Vagina (tissue), 2 donors: ENCODE measurements around the gene SPPL2C.

Experiments
- POLR2A ChIP-seq, 2 donors: fragments of 450-650 bp; IDR thresholded peaks; one replicate each; pipeline ENCODE4 v1.6.1; 2017; ENCODE audit warnings: antibody characterized with exemption in 2 of 2, mild to moderate bottlenecking in 2 of 2, moderate library complexity in 2 of 2
- POLR2AphosphoS5 ChIP-seq, 2 donors: sonication (generic); formaldehyde crosslinking; IDR thresholded peaks; one replicate each; pipeline ENCODE4 v1.9.0; 2017; ENCODE audit warnings: antibody characterized with exemption in 2 of 2, mild to moderate bottlenecking in 2 of 2, low read depth in 1 of 2; ENCODE audit not compliant: insufficient read depth in 1 of 2
- TF ChIP-seq, protein P1 (sequence below), 3 experiments: fragments of 450-650 bp in 2 of 3; fragments of 200-600 bp in 1 of 3; sonication (generic) in 1 of 3; IDR thresholded peaks; one replicate each; pipeline ENCODE4 v1.5.1; 2017 to 2019; ENCODE audit warnings: antibody characterized with exemption in 3 of 3, mild to moderate bottlenecking in 2 of 3, moderate library complexity in 2 of 3

DNA sequence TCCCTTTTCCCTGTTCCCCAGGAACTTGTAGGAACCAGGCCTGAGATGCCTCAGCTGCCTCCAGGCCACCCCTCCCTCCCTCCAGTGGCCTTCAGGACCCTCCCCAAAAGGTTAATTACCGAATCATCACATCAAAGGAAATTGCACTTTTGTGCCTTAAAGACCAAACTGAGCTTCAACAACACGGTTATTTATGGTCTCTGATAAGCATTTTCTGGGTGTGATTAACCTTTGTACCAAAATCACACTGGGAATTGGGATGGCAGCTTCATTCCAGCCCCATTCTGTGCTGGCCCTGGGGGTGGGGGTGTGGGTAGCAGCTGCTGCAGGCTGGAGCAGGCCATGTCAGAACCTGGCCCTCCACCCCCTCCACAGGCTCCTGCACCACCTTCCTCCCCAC lies 43.9 kb upstream of the SPPL2C start:
- TF ChIP-seq, protein P1, sequence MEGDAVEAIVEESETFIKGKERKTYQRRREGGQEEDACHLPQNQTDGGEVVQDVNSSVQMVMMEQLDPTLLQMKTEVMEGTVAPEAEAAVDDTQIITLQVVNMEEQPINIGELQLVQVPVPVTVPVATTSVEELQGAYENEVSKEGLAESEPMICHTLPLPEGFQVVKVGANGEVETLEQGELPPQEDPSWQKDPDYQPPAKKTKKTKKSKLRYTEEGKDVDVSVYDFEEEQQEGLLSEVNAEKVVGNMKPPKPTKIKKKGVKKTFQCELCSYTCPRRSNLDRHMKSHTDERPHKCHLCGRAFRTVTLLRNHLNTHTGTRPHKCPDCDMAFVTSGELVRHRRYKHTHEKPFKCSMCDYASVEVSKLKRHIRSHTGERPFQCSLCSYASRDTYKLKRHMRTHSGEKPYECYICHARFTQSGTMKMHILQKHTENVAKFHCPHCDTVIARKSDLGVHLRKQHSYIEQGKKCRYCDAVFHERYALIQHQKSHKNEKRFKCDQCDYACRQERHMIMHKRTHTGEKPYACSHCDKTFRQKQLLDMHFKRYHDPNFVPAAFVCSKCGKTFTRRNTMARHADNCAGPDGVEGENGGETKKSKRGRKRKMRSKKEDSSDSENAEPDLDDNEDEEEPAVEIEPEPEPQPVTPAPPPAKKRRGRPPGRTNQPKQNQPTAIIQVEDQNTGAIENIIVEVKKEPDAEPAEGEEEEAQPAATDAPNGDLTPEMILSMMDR (IDR thresholded peaks at IDR 0.05): no peak
- no peak for TF ChIP-seq POLR2A (IDR thresholded peaks at IDR 0.05)
- no peak for TF ChIP-seq POLR2AphosphoS5 (IDR thresholded peaks at IDR 0.05; ENCODE audit: insufficient read depth in 1 of 2, low read depth in 1 of 2)
